Measurements from ENCODE around the gene CFL2. TPM values are rescaled to one million over a fixed set of nuclear protein-coding genes. Genes with fewer than 3 reads are reported as not detected.

Gene CFL2
- total RNA-seq, 1 experiment from 2014 or later, result 20.1 TPM

GRCh38 chr14:34718750-34719304 is 4.4 kb upstream of the CFL2 start:
- TF ChIP-seq ZNF232 (CRISPR knock-in tag; IDR thresholded peaks at IDR 0.05), result no peak
- no peak for TF ChIP-seq IRF2 (CRISPR knock-in tag; IDR thresholded peaks at IDR 0.05; ENCODE audit: borderline replicate concordance, low read depth)
- TF ChIP-seq MXD4 (CRISPR knock-in tag; IDR thresholded peaks at IDR 0.05; ENCODE audit: borderline replicate concordance), result no peak
- no peak for TF ChIP-seq SOX15 (CRISPR knock-in tag; IDR thresholded peaks at IDR 0.05)
- TF ChIP-seq ARID4B (CRISPR knock-in tag; IDR thresholded peaks at IDR 0.05; ENCODE audit: borderline replicate concordance), result no peak
- no peak for TF ChIP-seq ZNF532 (CRISPR knock-in tag; IDR thresholded peaks at IDR 0.05; ENCODE audit: borderline replicate concordance)
- no peak for TF ChIP-seq NR1H2 (CRISPR knock-in tag; IDR thresholded peaks at IDR 0.05)
- TF ChIP-seq ZBTB21 (CRISPR knock-in tag; IDR thresholded peaks at IDR 0.05; ENCODE audit: borderline replicate concordance), result no peak
- TF ChIP-seq HMGA2 (CRISPR knock-in tag; IDR thresholded peaks at IDR 0.05), result no peak
- TF ChIP-seq TCF7 (CRISPR knock-in tag; IDR thresholded peaks at IDR 0.05; ENCODE audit: low read depth), result no peak
- no peak for TF ChIP-seq NFE2L1 (CRISPR knock-in tag; IDR thresholded peaks at IDR 0.05)
- TF ChIP-seq ZNF138 (CRISPR knock-in tag; conservative IDR thresholded peaks at IDR 0.05), result no peak
- TF ChIP-seq PRRX2 (CRISPR knock-in tag; IDR thresholded peaks at IDR 0.05), result no peak
- no peak for TF ChIP-seq GABPB1 (CRISPR knock-in tag; IDR thresholded peaks at IDR 0.05)
- TF ChIP-seq HMGXB4 (CRISPR knock-in tag; IDR thresholded peaks at IDR 0.05), result no peak
- ATAC-seq (no peak), DNase-seq (ENCODE audit: low spot score) (no peak)
- no peaks in the 10 kb centered on the region for H3K9me3 Mint-ChIP-seq
- CTCF ChIA-PET, result no interaction called here
- POLR2A ChIA-PET, result no interaction called here
- no peak overlapping the region for H3K4me3 Mint-ChIP-seq
- no peak overlapping the region for H3K27ac Mint-ChIP-seq
- peaks cover 20% of the 10 kb centered on the region for H3K27me3 Mint-ChIP-seq (ENCODE audit: low read depth)
- no peaks in the 10 kb centered on the region for H3K36me3 Mint-ChIP-seq
- peaks cover 9% of the 10 kb centered on the region for H3K4me1 Mint-ChIP-seq
